Left cardiac atrium (tissue), 4 donors: ENCODE results near the gene RPS27A. TPM values are rescaled to one million over a fixed set of nuclear protein-coding genes. Genes with fewer than 3 reads are reported as not detected.
A peak's percentile ranks its signal among the peaks of the same experiment; 100 is the strongest.
"Not testable (repeated sequence)": the region's sequence is repeated elsewhere in the genome, so short reads cannot be mapped to it uniquely, and the experiment has no call there.

Experiments
- ATAC-seq, 2 donors: fragments of 200-7000 bp; cut with Tn5 transposase; one replicate each; pipeline ENCODE4 v1.9.1; 2020; ENCODE audit warnings: mild to moderate bottlenecking in 2 of 2, moderate library complexity in 2 of 2
- DNase-seq: peaks from one replicate; pipeline ENCODE4 v3.0.0-alpha.2; 2020
- intact Hi-C, 2 donors: fragments of 100-400 bp; cut with DNase I; formaldehyde crosslinking; loops; one replicate each; pipeline versions ENCODE4 v1.14.1 to v1.15.1; 2022 to 2023
- total RNA-seq, 2 donors: library from RNA; stranded (reverse); fragmentation: NEBNext Ultra II Directional; extraction: Animal tissue kit (Norgen Biotek cat#: 25700); gene quantifications; one replicate each; pipeline ENCODE4 v1.2.1, GENCODE V29; 2021
- donor health status: DM: no; HTN: yes; CAD: no.
- donor health status: DM: no; HTN: yes; CAD: no; lungs with severe emphysema.
- donor health status: DM: yes; HTN: yes; CAD: no.
- donor health status: Dilated cardiomyopathy.

The RPS27A gene
- total RNA-seq, 2 donors from 2014 or later, result 562 to 564 TPM

- ATAC-seq (no peak), DNase-seq (no peak)
- intact Hi-C loops, result no loop called here
Measured at GRCh38 chr2:55235724-55236538, 3.4 kb downstream of the RPS27A start.

DNA sequence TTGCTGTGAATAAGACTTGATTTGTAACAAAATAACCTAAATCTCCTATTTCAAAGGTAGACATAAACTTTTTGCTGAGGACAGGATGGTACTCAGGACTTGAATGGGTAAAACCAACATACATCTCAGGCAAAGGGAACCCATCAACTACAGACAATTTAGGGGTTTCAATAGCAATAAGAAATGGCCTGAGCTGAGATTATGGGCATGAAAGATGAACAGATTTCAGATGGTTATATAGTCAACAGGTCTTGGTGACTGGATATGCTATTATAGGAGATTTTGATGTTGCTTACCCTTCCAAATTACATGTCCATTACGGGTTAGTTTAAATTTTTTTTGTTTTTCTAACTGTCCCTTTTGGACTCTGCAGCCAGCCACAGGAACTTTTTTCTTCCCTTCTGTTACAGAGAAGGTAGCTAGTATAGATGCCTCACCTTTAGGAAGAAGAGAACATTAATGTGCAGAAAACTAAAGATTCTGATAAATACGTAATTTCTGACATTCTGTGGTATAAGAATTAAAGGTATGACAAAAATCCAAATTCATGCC is 4.6 kb downstream of the RPS27A start:
- ATAC-seq, result no peak
- intact Hi-C loops, result no loop called here

DNA sequence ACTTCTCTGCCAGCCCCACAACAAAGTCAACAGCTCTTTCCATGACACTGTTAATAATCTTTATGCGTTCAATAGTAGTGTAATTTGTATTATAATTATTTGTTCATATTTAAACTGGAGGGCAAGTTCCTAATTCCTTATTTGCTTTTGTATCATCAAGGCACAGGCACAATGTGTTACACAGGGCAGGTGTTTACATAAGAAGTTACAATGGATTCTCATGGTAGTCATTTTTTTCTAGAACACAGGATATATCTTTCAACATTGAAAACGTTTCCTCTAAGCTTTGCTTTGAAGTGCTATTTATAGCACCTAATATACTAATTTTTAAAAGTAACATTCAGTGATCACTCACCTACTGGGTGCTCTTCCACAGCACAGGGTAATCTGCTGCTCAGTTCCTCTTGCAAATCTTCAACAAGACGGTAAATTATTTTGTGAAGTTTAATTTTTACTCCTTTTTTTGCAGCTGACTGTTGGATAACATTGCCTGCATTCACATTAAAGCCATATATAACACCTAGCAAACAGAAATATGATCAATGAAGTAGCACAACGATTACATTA is 7.3 kb downstream of the RPS27A start:
- intact Hi-C loops, result no loop called here
- no peak for ATAC-seq
- no peak for DNase-seq

More for the DNA sequence above, 4.6 kb downstream of the RPS27A start:
- no peak for DNase-seq

DNA sequence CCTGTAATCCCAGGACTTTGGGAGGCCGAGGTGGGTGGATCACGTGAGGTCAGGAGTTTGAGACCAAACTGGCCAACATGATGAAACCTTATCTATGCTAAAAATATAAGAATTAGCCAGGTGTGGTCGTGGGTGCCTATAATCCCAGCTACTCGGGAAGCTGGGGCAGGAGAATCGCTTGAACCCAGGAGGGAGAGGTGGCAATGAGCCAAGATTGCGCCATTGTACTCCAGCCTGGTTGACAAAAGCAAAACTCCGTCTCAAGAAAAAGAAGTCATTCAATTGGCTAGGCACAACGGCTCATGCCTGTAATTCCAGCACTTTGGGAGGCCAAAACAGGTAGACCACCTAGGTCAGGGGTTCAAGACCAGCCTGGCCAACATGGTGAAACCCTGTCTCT is 9.1 kb downstream of the RPS27A start:
- intact Hi-C loops, DNase-seq, ATAC-seq: not testable (repeated sequence)

DNA sequence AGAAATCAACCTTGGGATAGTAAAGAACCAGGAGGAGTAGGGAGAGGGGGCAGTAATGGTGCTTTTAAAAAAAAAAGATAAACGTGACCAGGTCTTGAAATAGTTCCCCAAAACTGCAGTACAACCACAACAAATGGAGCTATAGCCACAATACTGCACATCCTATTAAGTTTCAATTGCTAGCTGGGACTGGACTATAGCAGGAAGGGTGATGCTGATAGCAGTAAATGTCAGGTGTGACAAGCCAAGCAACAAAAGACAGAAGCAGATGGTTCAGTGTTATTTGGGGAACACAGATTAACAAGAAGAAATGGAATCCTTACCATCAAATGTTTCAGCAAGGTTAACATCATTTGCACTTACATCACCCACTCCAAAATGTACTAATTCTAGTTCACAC is 10.1 kb downstream of the RPS27A start:
- intact Hi-C loops, result no loop called here
- no peak for DNase-seq
- ATAC-seq, result no peak

DNA sequence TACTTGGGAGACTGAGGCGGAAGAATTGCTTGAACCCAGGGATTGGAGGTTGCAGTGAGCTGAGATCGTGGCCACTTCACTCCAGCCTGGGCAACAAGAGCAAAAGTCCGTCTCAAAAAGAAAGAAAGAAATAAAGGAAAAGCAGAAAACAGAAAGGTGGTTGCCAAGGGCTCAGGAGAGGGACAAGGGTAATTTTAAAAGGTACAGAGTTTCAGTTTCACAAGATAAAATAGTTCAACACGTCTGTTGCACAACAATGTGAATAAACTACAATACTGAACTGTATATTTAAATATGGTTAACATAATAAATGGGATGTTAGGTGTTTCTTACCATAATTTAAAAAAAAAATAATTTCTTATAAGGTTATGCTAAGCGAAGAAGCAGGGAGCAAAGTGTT is 12.9 kb downstream of the RPS27A start:
- intact Hi-C loops, result no loop called here
- no peak for ATAC-seq
- DNase-seq, result no peak

- ATAC-seq (no peak), DNase-seq (no peak)
- intact Hi-C loops, result no loop called here
Measured at GRCh38 chr2:55247025-55247424, 14.5 kb downstream of the RPS27A start.

GRCh38 chr2:55252832-55253231 is 20.3 kb downstream of the RPS27A start:
- DNase-seq (no peak), ATAC-seq (no peak)
- intact Hi-C loops, result no loop called here

GRCh38 chr2:55259586-55259985 is 27.1 kb downstream of the RPS27A start:
- intact Hi-C loops, ATAC-seq, DNase-seq: not testable (repeated sequence)

- intact Hi-C loops, result no loop called here
- ATAC-seq, result no peak
- no peak for DNase-seq
Measured at GRCh38 chr2:55268288-55268906, 35.9 kb downstream of the RPS27A start.

DNA sequence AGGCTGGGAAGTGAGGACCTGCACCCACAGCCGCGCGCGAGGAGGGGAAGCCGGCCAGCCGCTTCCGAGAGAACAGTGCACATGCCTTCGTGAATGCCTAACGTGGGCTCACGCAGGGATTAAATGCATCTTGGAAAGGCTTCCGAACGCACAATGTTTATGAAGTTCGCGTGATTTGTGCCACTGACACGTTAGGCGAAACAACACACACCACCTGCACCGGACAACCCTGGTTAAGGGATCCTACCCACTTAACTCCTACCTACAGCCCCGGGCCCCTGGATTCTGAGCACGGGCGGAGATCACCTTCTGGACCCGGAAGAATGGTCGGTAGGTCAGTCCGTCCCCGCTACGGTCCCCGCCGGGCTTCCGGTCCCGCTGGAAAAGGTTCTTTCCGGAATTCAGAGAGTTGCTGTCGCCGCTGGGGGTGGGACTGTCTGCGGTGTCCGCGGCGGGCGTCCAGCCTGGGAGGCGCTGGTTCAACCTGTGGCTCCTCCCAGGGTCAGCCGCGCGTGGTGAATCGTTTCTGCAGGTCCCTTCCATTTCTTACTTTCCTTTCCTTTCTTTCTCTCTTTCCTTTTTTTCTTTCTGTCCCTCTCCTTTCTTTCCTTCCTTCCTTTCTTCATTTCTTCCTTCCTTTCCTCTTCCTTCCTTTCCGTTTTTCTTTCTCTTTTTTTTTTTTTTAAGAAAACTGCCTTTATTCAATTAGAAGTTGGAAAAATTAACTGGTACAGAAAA is 36.6 kb downstream of the RPS27A start, which contains the start of gene MTIF2:
Gene MTIF2, minus strand, starts transcription at position 325 of the 738 bp plus-strand sequence. CDS start 5,373 bp downstream, outside the sequence.
- intact Hi-C loops, result no loop called here
- ATAC-seq (peak; percentile 99), DNase-seq (peak; percentile 97)

GRCh38 chr2:55269645-55269990 is 37.1 kb downstream of the RPS27A start:
- peak in 1 of 2 donors; percentile 20 for ATAC-seq

DNA sequence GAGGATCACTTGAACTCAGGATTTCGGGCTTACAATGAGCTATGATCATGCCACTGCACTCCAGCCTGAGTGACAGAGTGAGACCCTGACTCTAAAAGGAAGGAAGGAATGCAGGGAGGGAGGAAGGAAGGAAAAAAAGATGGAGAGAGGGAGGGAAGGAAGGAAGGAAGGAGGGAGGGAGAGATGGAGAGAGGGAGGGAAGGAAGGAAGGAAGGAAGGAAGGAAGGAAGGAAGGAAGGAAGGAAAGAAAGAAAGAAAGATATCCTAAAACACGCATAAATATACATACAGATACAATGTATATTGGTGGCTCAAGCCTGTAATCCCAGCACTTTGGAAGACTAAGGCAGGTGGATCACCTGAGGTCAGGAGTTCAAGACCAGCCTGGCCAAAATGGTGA is 41.9 kb downstream of the RPS27A start:
- ATAC-seq, DNase-seq, intact Hi-C loops: not testable (repeated sequence)

More at GRCh38 chr2:55269645-55269990, 37.1 kb downstream of the RPS27A start:
- no peak for DNase-seq
- intact Hi-C loops, result no loop called here

DNA sequence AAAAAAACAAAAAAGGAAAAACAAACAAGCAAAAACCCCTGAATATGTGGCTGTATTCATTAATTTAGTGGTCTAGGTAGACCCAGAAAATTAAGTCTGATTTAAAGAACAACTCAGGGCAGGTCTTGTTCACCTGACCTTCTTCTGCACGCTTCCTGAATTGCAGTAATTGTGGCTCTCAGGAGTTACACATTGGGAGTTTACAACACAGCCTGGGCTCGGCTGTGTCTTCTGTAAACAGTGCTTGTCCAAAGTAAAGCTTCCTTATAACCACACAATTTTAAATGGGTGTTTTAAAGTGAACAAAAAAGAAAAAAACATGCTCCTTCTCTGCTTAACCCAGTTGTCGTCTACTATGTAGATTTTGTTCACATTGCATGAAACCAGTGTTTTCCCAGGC is 44.8 kb downstream of the RPS27A start:
- intact Hi-C loops, result no loop called here
- ATAC-seq (no peak), DNase-seq (no peak)

DNA sequence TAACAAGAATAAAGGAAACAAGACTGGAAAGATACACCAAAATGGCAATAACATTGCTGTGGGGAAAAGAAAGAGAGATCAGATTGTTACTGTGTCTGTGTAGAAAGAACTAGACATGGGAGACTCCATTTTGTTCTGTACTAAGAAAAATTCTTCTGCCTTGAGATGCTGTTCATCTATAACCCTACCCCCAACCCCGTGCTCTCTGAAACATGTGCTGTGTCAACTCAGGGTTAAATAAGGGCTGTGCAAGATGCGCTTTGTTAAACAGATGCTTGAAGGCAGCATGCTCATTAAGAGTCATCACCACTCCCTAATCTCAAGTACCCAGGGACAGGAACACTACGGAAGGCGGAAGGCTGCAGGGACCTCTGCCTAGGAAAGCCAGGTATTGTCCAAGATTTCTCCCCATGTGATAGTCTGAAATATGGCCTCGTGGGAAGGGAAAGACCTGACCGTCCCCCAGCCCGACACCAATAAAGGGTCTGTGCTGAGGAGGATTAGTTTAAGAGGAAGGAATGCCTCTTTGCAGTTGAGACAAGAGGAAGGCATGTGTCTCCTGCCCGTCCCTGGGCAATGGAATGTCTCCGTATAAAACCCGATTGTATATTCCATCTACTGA is 46.8 kb downstream of the RPS27A start:
- intact Hi-C loops, ATAC-seq, DNase-seq: not testable (repeated sequence)

- DNase-seq, intact Hi-C loops, ATAC-seq: not testable (repeated sequence)
Measured at GRCh38 chr2:55279859-55280424, 47.5 kb downstream of the RPS27A start.

DNA sequence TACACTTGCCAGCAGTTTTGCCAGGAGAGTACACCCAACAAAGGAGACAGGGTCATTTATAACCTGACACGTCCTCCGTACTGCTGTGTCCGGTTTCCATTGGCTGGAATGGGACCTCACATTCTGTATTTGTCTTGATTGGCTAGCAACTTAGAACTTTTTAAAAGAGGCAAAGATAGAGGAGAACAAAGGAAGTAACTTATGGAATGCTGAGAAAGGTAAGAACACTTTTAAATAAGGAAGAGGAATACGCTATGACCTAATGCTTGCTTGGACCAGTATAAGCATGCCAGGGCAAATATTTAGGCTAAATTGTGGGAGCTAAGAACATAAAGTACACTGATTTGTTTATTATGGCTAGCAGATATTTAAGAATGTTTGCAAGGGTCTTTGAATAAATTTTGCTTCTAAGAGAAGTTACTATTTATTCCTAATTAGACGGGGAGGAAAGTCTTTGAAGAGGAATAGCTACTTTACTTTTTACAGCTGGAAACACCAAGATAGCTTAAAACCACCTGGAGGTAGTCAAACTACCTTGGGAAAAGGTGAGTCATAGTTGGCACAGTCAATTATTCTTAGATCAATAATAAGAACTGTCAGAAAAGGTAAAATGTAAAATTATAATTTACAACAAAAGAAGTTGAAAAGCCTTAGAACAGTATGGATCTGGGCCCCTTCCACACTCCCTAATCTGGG is 48.5 kb downstream of the RPS27A start:
- ATAC-seq, intact Hi-C loops, DNase-seq: not testable (repeated sequence)
